ENCODE results near the gene KLF17.

Gene KLF17

GRCh38 chr1:44118682-44119081 is at the start of gene KLF17:
KLF17 (plus strand) TSS chr1:44118821; CDS start chr1:44118908, 87 bp downstream.
- DNase-seq (ENCODE audit: low read depth in 2 of 2): no peak

GRCh38 chr1:44071461-44071860 is 47.2 kb upstream of the KLF17 start:
- DNase-seq (ENCODE audit: low read depth in 2 of 2): no peak

- no peak for DNase-seq (ENCODE audit: low read depth in 2 of 2)
These were observed 46.4 kb upstream of the KLF17 start for GRCh38 chr1:44072204-44072603.

GRCh38 chr1:44072821-44073220 is 45.8 kb upstream of the KLF17 start:
- no peak for DNase-seq (ENCODE audit: low read depth in 2 of 2)

GRCh38 chr1:44073528-44073927 is 45.1 kb upstream of the KLF17 start:
- DNase-seq (ENCODE audit: low read depth in 2 of 2): no peak

GRCh38 chr1:44074415-44074814 is 44.2 kb upstream of the KLF17 start:
- DNase-seq (ENCODE audit: low read depth in 2 of 2): no peak

GRCh38 chr1:44076066-44076465 is 42.6 kb upstream of the KLF17 start:
- DNase-seq (ENCODE audit: low read depth in 2 of 2): no peak

GRCh38 chr1:44077421-44077820 is 41.2 kb upstream of the KLF17 start:
- DNase-seq (ENCODE audit: low read depth in 2 of 2): no peak

GRCh38 chr1:44078104-44078503 is 40.5 kb upstream of the KLF17 start:
- DNase-seq (ENCODE audit: low read depth in 2 of 2): no peak

GRCh38 chr1:44079566-44079965 is 39.1 kb upstream of the KLF17 start:
- DNase-seq (ENCODE audit: low read depth in 2 of 2): no peak

GRCh38 chr1:44084998-44085675 is 33.5 kb upstream of the KLF17 start:
- DNase-seq (ENCODE audit: low read depth in 2 of 2): no peak

GRCh38 chr1:44086692-44087474 is 31.7 kb upstream of the KLF17 start:
- no peak for DNase-seq (ENCODE audit: low read depth in 2 of 2)

GRCh38 chr1:44089371-44090048 is 29.1 kb upstream of the KLF17 start:
- DNase-seq (ENCODE audit: low read depth in 2 of 2): no peak

GRCh38 chr1:44090429-44091252 is 28.0 kb upstream of the KLF17 start:
- DNase-seq (ENCODE audit: low read depth in 2 of 2): no peak

- DNase-seq (ENCODE audit: low read depth in 2 of 2): no peak
These were observed 24.6 kb upstream of the KLF17 start for GRCh38 chr1:44094047-44094446.

GRCh38 chr1:44100183-44100868 is 18.3 kb upstream of the KLF17 start:
- DNase-seq (ENCODE audit: low read depth in 2 of 2): no peak

GRCh38 chr1:44101328-44101727 is 17.3 kb upstream of the KLF17 start:
- no peak for DNase-seq (ENCODE audit: low read depth in 2 of 2)

GRCh38 chr1:44103270-44104131 is 15.1 kb upstream of the KLF17 start:
- DNase-seq (ENCODE audit: low read depth in 2 of 2): no peak

- DNase-seq (ENCODE audit: low read depth in 2 of 2): no peak
These were observed 12.8 kb upstream of the KLF17 start for GRCh38 chr1:44105810-44106209.

GRCh38 chr1:44108241-44108640 is 10.4 kb upstream of the KLF17 start:
- no peak for DNase-seq (ENCODE audit: low read depth in 2 of 2)
